ENCODE results near the gene PIWIL4.
"Not testable (repeated sequence)": the region's sequence is repeated elsewhere in the genome, so short reads cannot be mapped to it uniquely, and the experiment has no call there.

PIWIL4 gene

DNA sequence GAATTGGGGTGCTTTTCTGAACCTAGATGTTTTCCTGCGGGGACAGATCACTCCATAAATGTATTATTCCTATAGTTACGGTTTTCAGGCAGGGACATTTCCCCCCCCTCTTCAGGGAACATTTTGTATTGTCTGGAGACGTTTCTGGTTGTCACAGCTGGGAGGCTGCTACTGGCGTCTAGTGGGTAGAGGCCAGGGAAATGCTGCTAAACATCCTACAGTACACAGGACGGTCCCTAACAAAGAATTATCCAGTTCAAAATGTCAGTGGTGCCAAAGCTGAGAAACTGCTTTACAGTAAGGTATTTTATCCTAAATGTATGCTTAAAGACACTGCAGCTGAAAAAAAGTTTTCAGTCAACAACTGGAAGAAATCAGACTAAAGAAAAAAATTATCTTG is 19.4 kb downstream of the PIWIL4 start:
- no peak for DNase-seq

DNA sequence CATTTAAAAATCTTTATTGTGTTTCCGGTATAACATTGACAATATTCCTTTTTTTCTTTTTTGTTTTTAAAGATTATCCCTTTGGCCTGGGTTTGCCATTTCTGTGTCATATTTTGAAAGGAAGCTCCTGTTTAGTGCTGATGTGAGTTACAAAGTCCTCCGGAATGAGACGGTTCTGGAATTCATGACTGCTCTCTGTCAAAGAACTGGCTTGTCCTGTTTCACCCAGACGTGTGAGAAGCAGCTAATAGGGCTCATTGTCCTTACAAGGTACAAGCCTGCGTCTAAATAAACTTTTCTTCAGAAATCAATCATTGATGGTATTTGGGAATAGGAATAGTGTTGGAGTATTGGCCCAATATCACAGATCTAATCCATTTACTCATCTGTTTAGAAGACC is 19.8 kb downstream of the PIWIL4 start:
- no peak for DNase-seq

- no peak for DNase-seq
Observed at GRCh38 chr11:94588366-94588942, 21.3 kb downstream of the PIWIL4 start.

GRCh38 chr11:94590352-94591041 is 23.3 kb downstream of the PIWIL4 start:
- no peak for DNase-seq

DNA sequence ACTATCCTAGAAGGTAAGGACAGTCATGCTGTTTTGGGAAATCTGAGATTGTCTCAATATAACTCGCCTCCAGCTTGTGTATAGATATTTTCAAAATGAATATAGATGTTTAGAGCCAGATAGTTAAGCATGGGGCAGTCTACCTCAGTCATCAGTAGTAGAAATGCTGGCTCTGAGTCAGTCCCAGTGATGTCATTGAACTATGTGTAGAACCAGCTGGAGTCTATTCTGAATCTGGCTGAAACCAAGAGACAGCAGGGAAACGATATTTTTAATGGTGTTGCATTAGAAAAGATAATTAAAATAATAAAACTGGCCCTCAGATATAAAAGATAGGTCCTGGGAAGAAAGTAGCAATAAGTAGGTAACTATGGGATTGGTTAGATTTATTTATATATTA is 25.9 kb downstream of the PIWIL4 start:
- DNase-seq: no peak

GRCh38 chr11:94595076-94595475 is 27.9 kb downstream of the PIWIL4 start:
- no peak for DNase-seq

GRCh38 chr11:94597896-94598295 is 30.7 kb downstream of the PIWIL4 start:
- DNase-seq: no peak

GRCh38 chr11:94599510-94599909 is 32.3 kb downstream of the PIWIL4 start:
- no peak for DNase-seq

DNA sequence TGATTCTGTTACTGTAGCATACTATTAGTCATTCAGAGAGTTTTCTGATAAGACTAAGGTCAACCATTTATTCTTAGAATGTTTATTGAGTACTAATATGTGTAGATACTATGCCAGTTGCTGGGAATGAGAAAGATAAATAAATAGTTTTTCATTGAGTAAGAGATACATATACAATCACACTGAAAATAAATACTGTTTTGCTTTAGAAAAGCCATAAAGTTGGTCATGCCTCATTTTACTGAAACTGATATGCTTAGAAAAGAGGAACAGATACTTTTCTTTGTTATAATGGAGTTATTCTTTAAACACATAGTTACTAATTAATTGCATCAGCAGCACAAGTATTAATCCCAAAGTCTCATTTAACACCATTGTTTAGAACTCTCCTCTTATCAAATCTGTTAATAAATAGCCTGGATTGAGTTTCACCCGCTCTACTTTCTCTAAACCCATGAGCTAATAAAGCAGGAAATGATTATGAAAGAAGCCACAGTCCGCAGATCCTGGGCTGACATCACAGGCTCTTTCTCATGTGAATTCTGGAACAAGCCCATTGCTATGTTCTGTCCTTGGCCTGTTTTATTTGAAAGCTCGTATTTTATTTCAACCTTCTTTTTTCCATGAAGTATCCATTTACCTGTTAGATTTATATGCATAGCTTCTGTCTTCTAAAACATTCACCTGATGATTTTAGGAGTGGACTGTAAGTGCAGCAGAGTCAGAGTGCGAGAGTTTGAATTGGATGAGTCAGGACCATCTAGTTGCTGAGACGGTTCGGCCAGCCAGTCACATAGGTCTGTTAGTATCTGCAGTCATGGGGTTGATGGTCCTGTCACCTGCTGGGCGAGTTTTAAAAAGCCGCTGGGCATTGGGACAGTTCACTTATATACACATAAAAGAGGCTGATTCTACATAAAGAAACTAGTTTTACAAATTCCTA is 35.5 kb downstream of the PIWIL4 start:
- no peak for DNase-seq

DNA sequence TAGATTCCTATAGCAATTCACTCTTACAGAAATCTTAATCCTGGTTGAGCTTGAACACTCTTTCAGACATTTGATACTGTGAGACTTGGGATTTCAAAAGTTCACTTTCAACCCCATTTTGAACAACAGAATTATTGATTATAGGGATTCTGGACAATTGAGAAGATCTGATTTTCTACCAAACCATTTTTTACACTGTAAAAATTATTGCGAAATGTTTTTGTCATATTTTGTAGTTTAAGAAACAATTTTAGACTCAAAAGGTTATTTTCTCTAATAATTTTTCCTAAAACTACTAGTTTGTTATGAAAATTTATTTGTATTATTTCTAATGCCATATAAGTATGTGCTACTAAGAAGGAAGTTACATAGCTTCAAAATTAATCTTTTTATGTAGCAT is 36.4 kb downstream of the PIWIL4 start:
- DNase-seq: no peak

- DNase-seq: no peak
Observed at GRCh38 chr11:94604482-94604881, 37.3 kb downstream of the PIWIL4 start.

GRCh38 chr11:94613120-94613519 is 46.0 kb downstream of the PIWIL4 start:
- DNase-seq: no peak

- DNase-seq: peak; percentile 44
Observed at GRCh38 chr11:94623120-94623735, 56.1 kb downstream of the PIWIL4 start.

GRCh38 chr11:94625422-94625821 is 58.3 kb downstream of the PIWIL4 start:
- DNase-seq: not testable (repeated sequence)

- not testable (repeated sequence) for DNase-seq
Observed at GRCh38 chr11:94627003-94627560, 59.9 kb downstream of the PIWIL4 start.

- no peak for DNase-seq
Observed at GRCh38 chr11:94629741-94630140, 62.6 kb downstream of the PIWIL4 start.

- no peak for DNase-seq
Observed at GRCh38 chr11:94630221-94630620, 63.1 kb downstream of the PIWIL4 start.

GRCh38 chr11:94632356-94632755 is 65.2 kb downstream of the PIWIL4 start:
- no peak for DNase-seq

GRCh38 chr11:94635072-94635471 is 67.9 kb downstream of the PIWIL4 start:
- DNase-seq: no peak

DNA sequence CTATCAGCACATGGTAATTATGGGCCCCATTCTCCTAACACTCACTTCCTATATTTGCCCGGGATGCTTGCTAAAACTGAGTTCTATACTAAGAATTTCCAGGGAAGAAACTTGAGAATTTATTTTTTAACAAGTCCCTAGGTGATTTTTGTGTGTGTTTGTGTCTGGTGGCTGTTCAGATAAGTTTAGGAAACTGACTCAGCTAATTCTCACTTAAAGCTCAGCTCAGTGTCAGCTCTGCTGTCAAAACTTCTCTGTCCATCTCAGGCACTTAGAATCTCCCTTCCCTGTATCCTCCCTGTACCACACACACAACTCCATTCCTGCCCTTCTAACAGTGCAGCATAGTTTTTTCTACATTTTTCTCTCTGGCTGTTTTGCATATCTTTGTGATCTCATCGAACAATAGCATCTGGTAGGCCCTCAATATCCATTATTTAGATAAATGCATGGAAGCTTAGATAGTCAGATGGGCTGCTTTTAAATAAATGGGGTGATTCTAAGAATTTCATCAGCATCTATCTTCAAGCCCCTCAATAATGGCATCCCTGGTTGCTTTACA is 69.3 kb downstream of the PIWIL4 start:
- no peak for DNase-seq

DNA sequence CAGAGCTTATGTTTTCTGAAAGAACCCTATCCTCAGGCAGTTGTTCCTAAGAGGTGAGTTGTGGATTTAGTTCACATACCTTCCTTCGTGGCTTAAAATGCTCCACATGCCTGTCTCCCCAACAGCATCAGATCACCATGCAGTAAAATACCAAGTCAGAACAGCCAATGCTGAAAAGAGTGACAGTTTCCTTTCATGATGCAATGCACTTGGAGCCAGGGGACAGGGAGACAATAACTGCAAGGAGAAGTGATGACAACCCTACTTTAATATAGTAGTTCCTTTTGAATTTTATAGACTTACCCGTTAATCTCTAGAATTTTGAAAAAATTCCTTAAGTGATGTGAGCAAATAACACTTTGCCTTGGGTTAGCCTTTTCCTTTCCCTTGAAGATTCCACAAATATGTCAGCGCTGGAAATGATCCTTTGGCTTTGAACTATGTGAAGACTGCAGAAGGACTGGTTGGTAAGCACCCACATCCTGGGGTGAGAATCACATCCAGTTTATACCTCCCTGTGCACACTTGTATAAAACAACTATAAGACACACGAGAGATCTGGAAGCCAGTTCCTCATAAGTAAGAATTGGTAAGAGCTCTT is 71.2 kb downstream of the PIWIL4 start:
- DNase-seq: no peak

GRCh38 chr11:94638902-94639373 is 71.8 kb downstream of the PIWIL4 start:
- no peak for DNase-seq

Data from CD4-positive, alpha-beta T cell treated with Interleukin-6 for 4 hours (primary cell).